ENCODE measurements around the gene CT45A8.
"Not testable (repeated sequence)": the region's sequence is repeated elsewhere in the genome, so short reads cannot be mapped to it uniquely, and the experiment has no call there.

CT45A8 gene

GRCh38 chrX:135837180-135837579 is 17.2 kb downstream of the CT45A8 start, which contains the start of gene CT45A7:
CT45A7 (minus strand) TSS chrX:135837280; CDS start chrX:135833533, 3,747 bp downstream.
- H3K27me3 ChIP-seq (ENCODE audit: insufficient read depth, low read length); H4K8ac ChIP-seq (ENCODE audit: low read depth, low read length); H3K4me3 ChIP-seq (ENCODE audit: low read depth, low read length); H3K14ac ChIP-seq (ENCODE audit: low read length); H3K27ac ChIP-seq (ENCODE audit: low read depth, low read length); H3K18ac ChIP-seq (ENCODE audit: low read length); H3K9ac ChIP-seq (ENCODE audit: low read length); H3K79me1 ChIP-seq (ENCODE audit: low read length); H2AK5ac ChIP-seq (ENCODE audit: low read length); H3K4me1 ChIP-seq (ENCODE audit: control insufficient read depth in 1 of 2, insufficient read depth in 2 of 2, low read length in 2 of 2); H3K4me2 ChIP-seq (ENCODE audit: low read length); H4K91ac ChIP-seq (ENCODE audit: low read depth, low read length); H3K79me2 ChIP-seq (ENCODE audit: control insufficient read depth, insufficient read depth, low read length, poor library complexity); H3K9me3 ChIP-seq (ENCODE audit: insufficient read depth, low read depth, low read length); H4K12ac ChIP-seq (ENCODE audit: low read depth, low read length); H2BK5ac ChIP-seq (ENCODE audit: low read depth, low read length, poor library complexity); H2BK120ac ChIP-seq (ENCODE audit: insufficient read depth, low read length, poor library complexity); H3K36me3 ChIP-seq (ENCODE audit: control insufficient read depth in 1 of 2, insufficient read depth in 2 of 2, low read length in 2 of 2); H3K4ac ChIP-seq (ENCODE audit: low read depth, low read length); H3K23ac ChIP-seq (ENCODE audit: low read length); H2AFZ ChIP-seq (ENCODE audit: insufficient read depth, low read length, poor library complexity); DNase-seq; H2BK12ac ChIP-seq (ENCODE audit: low read length): not testable (repeated sequence)
- WGBS (ENCODE audit: extremely low coverage, insufficient coverage, insufficient read length): no CpG with 5 or more reads among the region's 17 CpGs

GRCh38 chrX:135819912-135820311 is 34.4 kb downstream of the CT45A8 start, which contains the start of gene CT45A2:
CT45A2 (minus strand) TSS chrX:135820012; CDS start chrX:135816265, 3,747 bp downstream.
- H2AFZ ChIP-seq (ENCODE audit: insufficient read depth, low read length, poor library complexity); H3K14ac ChIP-seq (ENCODE audit: low read length); H3K4me1 ChIP-seq (ENCODE audit: control insufficient read depth in 1 of 2, insufficient read depth in 2 of 2, low read length in 2 of 2); H4K12ac ChIP-seq (ENCODE audit: low read depth, low read length); H2BK5ac ChIP-seq (ENCODE audit: low read depth, low read length, poor library complexity); DNase-seq; H2BK120ac ChIP-seq (ENCODE audit: insufficient read depth, low read length, poor library complexity); H2AK5ac ChIP-seq (ENCODE audit: low read length); H3K18ac ChIP-seq (ENCODE audit: low read length); H3K79me1 ChIP-seq (ENCODE audit: low read length); H3K4me2 ChIP-seq (ENCODE audit: low read length); H3K79me2 ChIP-seq (ENCODE audit: control insufficient read depth, insufficient read depth, low read length, poor library complexity); H3K27ac ChIP-seq (ENCODE audit: low read depth, low read length); H2BK12ac ChIP-seq (ENCODE audit: low read length); H4K8ac ChIP-seq (ENCODE audit: low read depth, low read length); H3K9ac ChIP-seq (ENCODE audit: low read length); H3K4me3 ChIP-seq (ENCODE audit: low read depth, low read length); H4K91ac ChIP-seq (ENCODE audit: low read depth, low read length); H3K4ac ChIP-seq (ENCODE audit: low read depth, low read length); H3K36me3 ChIP-seq (ENCODE audit: control insufficient read depth in 1 of 2, insufficient read depth in 2 of 2, low read length in 2 of 2); H3K27me3 ChIP-seq (ENCODE audit: insufficient read depth, low read length); H3K23ac ChIP-seq (ENCODE audit: low read length); H3K9me3 ChIP-seq (ENCODE audit: insufficient read depth, low read depth, low read length): not testable (repeated sequence)
- no CpG with 5 or more reads among the region's 17 CpGs for WGBS (ENCODE audit: extremely low coverage, insufficient coverage, insufficient read length)

DNA sequence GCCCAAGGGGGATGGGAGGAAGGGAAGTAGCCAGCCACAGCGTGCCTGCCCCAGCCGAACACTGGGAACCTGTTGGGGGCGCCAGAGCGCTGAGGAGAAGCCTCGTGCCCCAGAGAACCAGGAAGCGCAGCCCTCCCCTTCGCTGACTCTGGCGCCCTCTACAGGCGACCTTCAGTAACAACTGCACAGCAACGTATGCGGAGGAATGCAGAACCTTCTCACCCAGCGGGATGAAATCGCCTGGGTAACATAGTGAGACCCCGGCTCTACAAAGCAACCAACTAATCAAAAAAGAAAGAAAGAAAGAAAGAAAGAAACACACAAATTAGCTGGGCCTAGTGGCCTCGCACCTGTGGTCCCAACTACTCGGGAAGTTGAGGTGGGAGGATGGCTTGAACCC is 51.7 kb downstream of the CT45A8 start, which contains the start of gene CT45A6:
Gene CT45A6, minus strand, starts transcription at position 101 of the 400 bp plus-strand sequence. CDS start 3,794 bp downstream, outside the sequence.
- not testable (repeated sequence) for H3K23ac ChIP-seq (ENCODE audit: low read length); DNase-seq; H4K12ac ChIP-seq (ENCODE audit: low read depth, low read length); H3K79me2 ChIP-seq (ENCODE audit: control insufficient read depth, insufficient read depth, low read length, poor library complexity); H4K91ac ChIP-seq (ENCODE audit: low read depth, low read length); H3K18ac ChIP-seq (ENCODE audit: low read length); H3K27me3 ChIP-seq (ENCODE audit: insufficient read depth, low read length); H3K27ac ChIP-seq (ENCODE audit: low read depth, low read length); H3K4me3 ChIP-seq (ENCODE audit: low read depth, low read length); H3K9ac ChIP-seq (ENCODE audit: low read length); H3K9me3 ChIP-seq (ENCODE audit: insufficient read depth, low read depth, low read length); H3K4ac ChIP-seq (ENCODE audit: low read depth, low read length); H3K4me2 ChIP-seq (ENCODE audit: low read length); H2AFZ ChIP-seq (ENCODE audit: insufficient read depth, low read length, poor library complexity); H3K4me1 ChIP-seq (ENCODE audit: control insufficient read depth in 1 of 2, insufficient read depth in 2 of 2, low read length in 2 of 2); H2BK120ac ChIP-seq (ENCODE audit: insufficient read depth, low read length, poor library complexity); H2BK5ac ChIP-seq (ENCODE audit: low read depth, low read length, poor library complexity); H2BK12ac ChIP-seq (ENCODE audit: low read length); H4K8ac ChIP-seq (ENCODE audit: low read depth, low read length); H2AK5ac ChIP-seq (ENCODE audit: low read length); H3K79me1 ChIP-seq (ENCODE audit: low read length); H3K36me3 ChIP-seq (ENCODE audit: control insufficient read depth in 1 of 2, insufficient read depth in 2 of 2, low read length in 2 of 2); H3K14ac ChIP-seq (ENCODE audit: low read length)
- WGBS (ENCODE audit: extremely low coverage, insufficient coverage, insufficient read length): no CpG with 5 or more reads among the region's 16 CpGs
